Neural progenitor cell (in vitro differentiated cells): ENCODE measurements around the gene CXCL3.

ENCODE experiments used
- CTCF ChIP-seq: fragments of 200-600 bp; sonication (generic); IDR thresholded peaks from 2 replicates; pipeline ENCODE4 v1.5.1; 2017; ENCODE audit warnings: antibody characterized with exemption, mild to moderate bottlenecking
- EZH2 ChIP-seq: fragments of 200-600 bp; sonication (generic); IDR thresholded peaks from 2 replicates; pipeline ENCODE4 v1.6.1; 2017; ENCODE audit warnings: antibody characterized with exemption, mild to moderate bottlenecking, moderate library complexity
- EZH2phosphoT487 ChIP-seq: fragments of 200-600 bp; sonication (generic); IDR thresholded peaks from 2 replicates; pipeline ENCODE4 v1.6.1; 2017; ENCODE audit warnings: antibody characterized with exemption

- no peak for TF ChIP-seq CTCF
- no peak for TF ChIP-seq EZH2phosphoT487
- TF ChIP-seq EZH2: no peak
Observed at GRCh38 chr4:73990988-73991741, 47.3 kb downstream of the CXCL3 start.
